PC-3 (cell line): ENCODE data around the gene ADGRG1. TPM values are rescaled to one million over a fixed set of nuclear protein-coding genes. Genes with fewer than 3 reads are reported as not detected.

Source experiments
- ATAC-seq: fragments of 200-7000 bp; cut with Tn5 transposase; 2 replicates; pipeline ENCODE4 v1.9.1; 2020; ENCODE audit warnings: mild to moderate bottlenecking, moderate library complexity
- BruUV-seq: library from RNA; stranded (reverse); fragments of 400-500 nt; replicated peaks from 2 replicates; lab custom pipeline; 2021; lab: Mats Ljungman, UMichigan
- CTCF ChIA-PET: fragments of 300-600 bp; sonication (Branson Sonifier 250); formaldehyde crosslinking; loops from one replicate; lab custom pipeline; 2022; ENCODE audit warnings: antibody characterized with exemption; lab: Charles Lee
- POLR2A ChIA-PET: fragments of 300-600 bp; sonication (Branson Sonifier 250); formaldehyde crosslinking; loops from one replicate; lab custom pipeline; 2022; ENCODE audit warnings: antibody characterized with exemption; ENCODE audit not compliant: unreplicated experiment; lab: Charles Lee
- DNase-seq: peaks from one replicate; pipeline ENCODE4 v3.0.0-alpha.2; 2015
- H2AFZ ChIP-seq: fragments of 300-600 bp; sonication (generic); 2 replicates; pipeline ENCODE4 v1.6.0; 2016; ENCODE audit warnings: antibody characterized with exemption, low read length
- H3F3A ChIP-seq: fragments of 300-600 bp; sonication (generic); one replicate; pipeline ENCODE4 v1.6.0; 2017; ENCODE audit warnings: antibody characterized with exemption, low read length, control low read depth, mild to moderate bottlenecking; ENCODE audit not compliant: unreplicated experiment
- H3K27ac ChIP-seq: fragments of 300-600 bp; sonication (generic); 2 replicates; pipeline ENCODE4 v1.5.1; 2016; ENCODE audit warnings: mild to moderate bottlenecking, low read length
- H3K27me3 ChIP-seq: fragments of 300-600 bp; sonication (generic); 2 replicates; pipeline ENCODE4 v1.6.1; 2016; ENCODE audit warnings: low read length, mixed read lengths
- H3K36me3 ChIP-seq: fragments of 300-600 bp; sonication (generic); 2 replicates; pipeline ENCODE4 v1.6.1; 2016; ENCODE audit warnings: low read depth, mixed run types, low read length, mixed read lengths
- H3K4me1 ChIP-seq: fragments of 300-600 bp; sonication (generic); 2 replicates; pipeline ENCODE4 v1.5.1; 2016; ENCODE audit warnings: low read length; ENCODE audit not compliant: insufficient read depth
- H3K4me2 ChIP-seq: fragments of 300-600 bp; sonication (generic); 2 replicates; pipeline ENCODE4 v1.6.0; 2016; ENCODE audit warnings: low read length
- H3K4me3 ChIP-seq: fragments of 300-600 bp; sonication (generic); 2 replicates; pipeline ENCODE4 v1.5.1; 2016; ENCODE audit warnings: mild to moderate bottlenecking, low read length, mixed read lengths
- H3K79me2 ChIP-seq: fragments of 300-600 bp; sonication (generic); 2 replicates; pipeline ENCODE4 v1.6.1; 2017; ENCODE audit warnings: low read length, mixed read lengths
- H3K9ac ChIP-seq: fragments of 300-600 bp; sonication (generic); 2 replicates; pipeline ENCODE4 v1.6.0; 2016; ENCODE audit warnings: mild to moderate bottlenecking, low read length
- H3K9me2 ChIP-seq: fragments of 300-600 bp; sonication (generic); replicated peaks from 2 replicates; pipeline ENCODE4 v1.6.1; 2016; ENCODE audit warnings: mixed run types, low read length, mixed read lengths
- H3K9me3 ChIP-seq: fragments of 300-600 bp; sonication (generic); 2 replicates; pipeline ENCODE4 v1.6.1; 2016; ENCODE audit warnings: low read length, mixed read lengths
- H4K20me1 ChIP-seq: fragments of 300-600 bp; sonication (generic); 2 replicates; pipeline ENCODE4 v1.6.1; 2016; ENCODE audit warnings: low read length, mixed read lengths
- CTCF ChIP-seq: fragments of 300-600 bp; sonication (generic); conservative IDR thresholded peaks from 2 replicates; pipeline ENCODE4 v1.5.1; 2017; ENCODE audit warnings: antibody characterized with exemption, low read depth, mild to moderate bottlenecking, low read length
- EZH2 ChIP-seq: fragments of 300-600 bp; sonication (generic); IDR thresholded peaks from one replicate; pipeline ENCODE4 v1.6.1; 2017; ENCODE audit warnings: antibody characterized with exemption, mild to moderate bottlenecking, low read length; ENCODE audit not compliant: unreplicated experiment
- EZH2phosphoT487 ChIP-seq: fragments of 300-600 bp; sonication (generic); IDR thresholded peaks from 2 replicates; pipeline ENCODE4 v1.6.1; 2018; ENCODE audit warnings: mild to moderate bottlenecking, antibody characterized with exemption, low read length, borderline replicate concordance
- intact Hi-C: fragments of 100-400 bp; cut with micrococcal nuclease; formaldehyde crosslinking; loops from 2 replicates; pipeline ENCODE4 v1.9.0; 2023
- total RNA-seq: library from RNA; depleted of rRNA; stranded (reverse); fragments of >200 nt; gene quantifications from 2 replicates; pipeline ENCODE4 v1.2.3, GENCODE V29; 2014

The ADGRG1 gene
- total RNA-seq, 1 experiment from 2014 or later: 33.7 TPM

- no peaks in the 10 kb centered on the region for H3F3A ChIP-seq
- no peak for DNase-seq
- no peak for TF ChIP-seq CTCF
- no peak for TF ChIP-seq EZH2phosphoT487
- TF ChIP-seq EZH2: no peak
- no peak overlapping the region for H3K27ac ChIP-seq
- H2AFZ ChIP-seq: no peak overlapping the region
- peaks cover 10% of the 10 kb centered on the region for H3K4me1 ChIP-seq
- no peak overlapping the region for H3K9ac ChIP-seq
- H3K9me3 ChIP-seq: no peaks in the 10 kb centered on the region
- no TSS peak for BruUV-seq
- no peaks in the 10 kb centered on the region for H3K27me3 ChIP-seq
- CTCF ChIA-PET: no interaction called here
- H3K79me2 ChIP-seq: no peaks in the 10 kb centered on the region
- H4K20me1 ChIP-seq: no peaks in the 10 kb centered on the region
- no peaks in the 10 kb centered on the region for H3K9me2 ChIP-seq
- POLR2A ChIA-PET: no interaction called here
- no peaks in the 10 kb centered on the region for H3K36me3 ChIP-seq
- no peak overlapping the region for H3K4me2 ChIP-seq
- ATAC-seq: no peak
- intact Hi-C loops: no loop called here
- H3K4me3 ChIP-seq: no peak overlapping the region
Measured at GRCh38 chr16:57606147-57606846, 22.1 kb upstream of the ADGRG1 start.

- no TSS peak for BruUV-seq
- H3K36me3 ChIP-seq: no peaks in the 10 kb centered on the region
- no peaks in the 10 kb centered on the region for H3K9me2 ChIP-seq
- no peak overlapping the region for H3K4me3 ChIP-seq
- ATAC-seq (no peak), DNase-seq (no peak)
- H3K9me3 ChIP-seq: no peaks in the 10 kb centered on the region
- H2AFZ ChIP-seq: no peak overlapping the region
- peaks cover 16% of the 10 kb centered on the region for H3K4me1 ChIP-seq
- H3K9ac ChIP-seq: no peak overlapping the region
- no peak for TF ChIP-seq EZH2phosphoT487
- intact Hi-C loops: no loop called here
- no peaks in the 10 kb centered on the region for H3K79me2 ChIP-seq
- no peak overlapping the region for H3K4me2 ChIP-seq
- ChIA-PET CTCF (no interaction called here), POLR2A (no interaction called here)
- no peaks in the 10 kb centered on the region for H4K20me1 ChIP-seq
- H3K27me3 ChIP-seq: no peaks in the 10 kb centered on the region
- H3F3A ChIP-seq: no peaks in the 10 kb centered on the region
- H3K27ac ChIP-seq: no peak overlapping the region
Measured at GRCh38 chr16:57606847-57607501, 21.5 kb upstream of the ADGRG1 start.

GRCh38 chr16:57607676-57608461 is 20.6 kb upstream of the ADGRG1 start:
- no peak overlapping the region for H3K4me2 ChIP-seq

More at GRCh38 chr16:57607676-57608461, 20.6 kb upstream of the ADGRG1 start:
- intact Hi-C loops: no loop called here
- Histone ChIP-seq H3K27ac (no peak overlapping the region), H3K4me1 (peaks cover 16% of the 10 kb centered on the region), H3K9me3 (no peaks in the 10 kb centered on the region), H3K36me3 (no peaks in the 10 kb centered on the region), H3K9me2 (no peaks in the 10 kb centered on the region), H3K4me3 (no peak overlapping the region), H4K20me1 (no peaks in the 10 kb centered on the region), H3K27me3 (no peaks in the 10 kb centered on the region), H3K9ac (no peak overlapping the region), H3K79me2 (no peaks in the 10 kb centered on the region), H2AFZ (no peak overlapping the region), H3F3A (no peaks in the 10 kb centered on the region)
- no peak for DNase-seq
- no TSS peak for BruUV-seq
- ChIA-PET POLR2A (no interaction called here), CTCF (no interaction called here)
- no peak for ATAC-seq
- TF ChIP-seq EZH2phosphoT487 (no peak), EZH2 (no peak), CTCF (no peak)
